GM19468 (cell line): ENCODE data around the gene IGHMBP2.
"Not testable (repeated sequence)": the region's sequence is repeated elsewhere in the genome, so short reads cannot be mapped to it uniquely, and the experiment has no call there.

Experiments
- ATAC-seq: cut with Tn5 transposase; IDR thresholded peaks from one replicate; pipeline ENCODE4 v1.9.1; 2021; ENCODE audit warnings: mild to moderate bottlenecking, moderate library complexity, moderate number of reproducible peaks; ENCODE audit not compliant: unreplicated experiment; ENCODE audit errors: extremely low read depth

Gene IGHMBP2

GRCh38 chr11:68956547-68957254, 53.0 kb downstream of the IGHMBP2 start:
- no peak for ATAC-seq

DNA sequence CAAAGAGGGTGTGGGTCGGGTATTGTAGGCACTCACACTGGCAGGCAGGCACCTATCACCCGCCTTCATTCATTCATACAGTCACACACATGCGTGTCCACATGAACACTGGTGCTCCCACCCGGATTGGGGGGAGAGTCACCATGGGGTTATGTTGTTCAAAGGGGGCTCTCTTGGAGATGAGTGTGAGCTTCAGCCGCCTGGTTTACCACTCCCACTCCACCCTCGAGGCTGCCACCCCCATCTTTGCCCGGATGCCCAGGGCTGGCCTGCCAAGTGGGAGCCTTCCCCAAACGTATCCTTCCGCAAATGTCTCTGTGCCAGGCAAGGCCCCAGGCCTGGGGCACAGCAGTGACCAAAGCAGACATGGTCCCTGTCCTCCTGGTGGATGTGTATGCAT, 54.5 kb downstream of the IGHMBP2 start:
- ATAC-seq = no peak

GRCh38 chr11:68959465-68960293, 56.0 kb downstream of the IGHMBP2 start:
- no peak for ATAC-seq

- ATAC-seq = no peak
Measured at GRCh38 chr11:68960294-68961071, 56.8 kb downstream of the IGHMBP2 start.

- no peak for ATAC-seq
Measured at GRCh38 chr11:68961245-68961644, 57.6 kb downstream of the IGHMBP2 start.

GRCh38 chr11:68962527-68963250, 59.0 kb downstream of the IGHMBP2 start:
- no peak for ATAC-seq

DNA sequence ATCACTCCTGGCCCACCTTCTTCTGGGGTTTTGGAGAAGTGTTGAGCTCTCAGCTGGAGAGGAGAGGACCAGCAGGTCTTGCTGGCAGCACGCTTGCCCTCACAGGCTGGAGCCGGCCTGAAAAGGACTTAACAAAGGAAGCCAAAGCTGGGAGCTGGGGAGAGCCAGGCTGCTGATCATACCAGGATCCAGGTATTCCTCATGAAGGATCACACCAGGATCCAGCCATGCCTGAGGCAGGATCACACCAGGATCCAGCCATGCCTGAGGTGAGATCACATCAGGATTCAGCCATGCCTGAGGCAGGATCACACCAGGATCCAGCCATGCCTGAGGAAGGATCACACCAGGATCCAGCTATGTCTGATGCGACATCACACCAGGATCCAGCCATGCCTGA, 60.1 kb downstream of the IGHMBP2 start:
- ATAC-seq = no peak

- no peak for ATAC-seq
Measured at GRCh38 chr11:68965901-68966853, 62.5 kb downstream of the IGHMBP2 start.

- ATAC-seq = no peak
Measured at GRCh38 chr11:68966894-68967780, 63.4 kb downstream of the IGHMBP2 start.

DNA sequence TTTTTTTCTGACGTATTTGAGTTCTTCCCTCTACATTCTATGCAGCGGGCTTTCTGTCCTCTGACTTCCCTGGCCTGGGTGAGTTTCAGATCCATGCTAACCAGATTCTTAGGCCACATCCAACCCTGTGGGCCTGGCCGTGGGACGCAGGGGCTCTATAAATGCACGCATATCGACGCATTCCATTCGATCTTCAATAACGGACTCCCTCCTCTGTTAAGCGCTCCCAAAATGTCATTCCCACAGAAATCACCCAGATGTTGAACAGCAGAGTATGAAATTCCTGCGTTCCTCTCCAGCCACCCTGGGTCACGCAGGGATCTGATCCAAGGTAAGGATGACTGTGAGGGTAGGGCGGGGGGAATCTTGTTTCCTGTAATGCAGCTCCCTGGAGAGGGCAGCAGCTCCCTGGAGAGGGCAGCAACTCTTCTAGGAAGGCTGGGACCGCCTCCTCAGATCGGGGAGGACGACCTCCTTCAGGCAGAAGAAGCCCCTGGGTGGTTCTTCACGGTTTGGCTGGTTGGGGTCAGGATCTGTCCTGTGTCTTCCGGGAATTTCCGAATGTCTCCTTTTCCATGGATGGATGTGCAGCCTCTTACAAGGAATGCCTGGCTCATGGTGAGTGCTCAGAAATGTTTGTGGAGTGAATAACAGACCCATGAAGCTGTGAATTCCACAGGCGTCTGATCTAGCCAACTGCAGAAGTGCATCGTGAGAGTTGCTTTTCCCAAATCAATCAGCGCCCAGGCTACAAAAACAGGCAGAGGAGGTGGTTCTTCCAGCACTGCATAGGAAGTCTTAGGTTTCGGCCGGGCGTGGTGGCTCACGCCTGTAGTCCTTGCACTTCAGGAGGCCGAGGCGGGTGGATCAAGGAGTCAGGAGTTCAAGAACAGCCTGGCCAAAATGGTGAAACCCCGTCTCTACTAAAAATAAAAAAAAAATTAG, 64.9 kb downstream of the IGHMBP2 start:
- ATAC-seq = no peak

DNA sequence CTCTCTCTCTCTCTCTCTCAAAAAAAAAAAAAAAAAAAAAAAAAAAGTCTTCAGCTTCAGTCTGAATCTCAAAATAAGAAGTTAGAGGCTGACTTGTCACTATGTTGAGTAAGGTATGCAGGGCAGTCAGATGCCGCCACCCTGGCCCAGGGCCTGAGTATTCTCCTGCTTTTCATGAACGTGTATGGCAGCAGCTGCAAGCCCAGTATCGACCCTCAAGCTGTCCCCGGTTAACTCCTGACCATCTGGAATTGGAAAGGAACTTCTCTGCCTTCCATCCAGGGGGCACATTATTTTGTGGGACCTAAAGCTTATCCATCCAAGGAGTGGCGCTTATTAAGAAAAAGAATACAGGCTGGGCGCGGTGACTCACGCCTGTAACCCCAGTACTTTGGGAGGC, 65.7 kb downstream of the IGHMBP2 start:
- ATAC-seq = no peak

- no peak for ATAC-seq
Measured at GRCh38 chr11:68970921-68971636, 67.4 kb downstream of the IGHMBP2 start.

- ATAC-seq = no peak
Measured at GRCh38 chr11:68973219-68973618, 69.5 kb downstream of the IGHMBP2 start.

DNA sequence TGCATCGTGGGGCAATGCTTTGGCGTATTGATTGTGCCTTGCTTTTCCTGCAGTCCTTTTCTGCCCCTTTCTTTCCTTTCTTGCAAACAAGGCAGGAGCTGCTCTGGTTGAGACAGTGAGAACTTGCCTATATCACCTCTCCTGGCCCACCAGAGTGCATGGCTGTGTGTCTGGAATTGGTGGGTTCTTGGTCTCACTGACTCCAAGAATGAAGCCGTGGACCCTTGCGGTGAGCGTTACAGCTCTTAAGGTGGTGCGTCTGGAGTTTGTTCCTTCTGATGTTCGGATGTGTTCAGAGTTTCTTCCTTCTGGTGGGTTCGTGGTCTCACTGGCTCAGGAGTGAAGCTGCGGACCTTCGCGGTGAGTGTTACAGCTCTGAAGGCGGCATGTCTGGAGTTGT, 70.0 kb downstream of the IGHMBP2 start:
- not testable (repeated sequence) for ATAC-seq

- no peak for ATAC-seq
Measured at GRCh38 chr11:68974421-68975194, 70.9 kb downstream of the IGHMBP2 start.

DNA sequence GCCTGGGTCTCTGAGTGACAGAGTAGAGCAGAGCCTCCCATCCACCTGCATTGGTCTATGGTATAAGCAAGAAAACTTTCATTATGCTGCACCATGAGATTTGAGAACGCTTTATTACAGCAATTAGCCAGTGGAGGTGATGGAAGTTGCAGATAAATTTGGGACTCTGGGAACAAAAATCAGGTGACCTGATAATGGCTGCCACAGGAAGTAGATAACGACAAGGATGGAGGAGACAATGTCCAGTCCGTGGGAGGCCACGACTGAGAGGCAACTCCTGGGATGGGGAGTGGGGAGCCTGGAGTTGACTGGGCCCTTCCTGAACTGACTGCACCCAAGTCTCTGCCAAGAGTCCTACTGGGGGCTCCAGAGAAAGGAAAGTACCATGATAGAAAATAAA, 72.4 kb downstream of the IGHMBP2 start:
- ATAC-seq = no peak
